Stimulated activated CD4-positive, alpha-beta T cell treated with anti-CD3 and anti-CD28 coated beads, TNF-alpha, amount 100 ng/mL, for 48 hours (primary cell): ENCODE data around the gene FBLN7.

ENCODE experiments used
- DNase-seq, 3 donors: peaks; one replicate each; pipeline ENCODE4 v3.0.0-alpha.2; 2020; ENCODE audit warnings: low read depth in 3 of 3

Gene FBLN7

DNA sequence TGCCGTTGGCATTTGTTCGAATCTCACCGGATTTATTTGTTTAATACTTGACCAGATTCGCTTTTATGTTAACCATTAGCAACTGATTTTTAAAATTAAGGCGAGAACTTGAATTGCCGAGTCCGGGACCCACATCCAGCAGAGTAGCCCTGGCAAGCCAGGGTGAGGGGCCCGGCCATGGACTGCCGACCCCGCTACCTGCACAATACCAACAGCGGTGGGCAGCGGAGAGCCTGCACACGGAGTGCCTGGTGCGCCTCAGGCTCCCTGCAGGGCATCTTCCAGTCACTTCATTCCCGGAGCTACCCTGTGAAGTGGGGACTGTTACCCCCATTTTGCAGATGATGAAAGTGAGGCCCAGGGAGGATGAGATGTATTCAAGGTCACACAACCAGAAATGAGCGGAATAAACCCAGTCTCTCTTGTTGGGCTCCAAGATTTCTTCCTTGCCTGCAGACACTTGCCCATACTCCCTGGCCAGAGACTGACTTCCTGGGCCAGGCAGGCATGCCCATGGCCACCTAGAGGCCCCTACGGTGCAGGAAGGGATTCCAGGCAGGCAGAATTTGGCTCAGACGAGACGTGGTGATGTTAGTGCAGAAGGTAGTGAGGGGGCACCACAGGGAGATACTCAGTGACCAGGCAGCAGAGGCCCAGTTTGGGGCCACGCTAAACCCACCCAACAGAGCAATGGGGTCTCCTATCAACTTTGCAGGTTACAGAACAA, 2.9 kb downstream of the FBLN7 start:
- no peak for DNase-seq

DNA sequence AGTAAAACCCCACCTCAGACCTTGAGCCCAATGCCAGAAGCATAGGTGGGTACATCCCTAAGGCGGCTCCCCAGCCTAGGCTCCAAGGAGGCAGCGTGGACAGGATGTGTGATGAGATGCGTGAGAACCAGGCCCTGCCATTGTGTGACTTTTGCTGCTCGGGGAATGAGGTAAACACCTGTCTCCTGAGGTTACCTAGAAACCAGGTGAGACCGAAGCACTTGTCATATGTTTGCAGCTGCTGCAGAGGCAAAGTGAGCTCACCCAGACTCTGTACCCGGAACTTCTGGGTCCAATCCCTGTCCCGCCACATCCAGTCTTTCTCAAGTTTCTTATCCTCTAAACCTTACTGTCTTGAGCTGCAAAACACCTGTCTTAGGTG, 3.4 kb downstream of the FBLN7 start:
- DNase-seq: no peak

- DNase-seq: no peak
Measured at GRCh38 chr2:112142525-112143078, 4.4 kb downstream of the FBLN7 start.

DNA sequence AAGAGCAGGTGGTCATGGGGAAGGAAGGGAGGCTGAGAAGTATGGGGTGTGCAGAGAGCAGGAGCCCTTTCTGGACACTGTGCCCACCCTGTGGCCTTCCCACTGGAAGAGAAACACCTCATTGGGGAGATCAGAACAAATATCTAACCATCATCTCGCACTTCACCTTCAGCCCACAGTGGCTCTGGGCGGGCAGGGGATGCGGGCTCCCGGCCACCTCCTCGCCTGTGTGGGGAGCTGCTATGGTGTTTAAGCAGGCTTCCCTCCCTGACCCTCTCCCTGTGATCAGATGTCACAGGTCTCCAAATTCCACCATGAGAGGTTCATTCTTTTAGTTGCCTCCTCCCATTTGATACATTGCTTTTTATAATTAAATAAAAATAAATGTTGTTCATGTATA, 5.0 kb downstream of the FBLN7 start:
- DNase-seq: no peak

DNA sequence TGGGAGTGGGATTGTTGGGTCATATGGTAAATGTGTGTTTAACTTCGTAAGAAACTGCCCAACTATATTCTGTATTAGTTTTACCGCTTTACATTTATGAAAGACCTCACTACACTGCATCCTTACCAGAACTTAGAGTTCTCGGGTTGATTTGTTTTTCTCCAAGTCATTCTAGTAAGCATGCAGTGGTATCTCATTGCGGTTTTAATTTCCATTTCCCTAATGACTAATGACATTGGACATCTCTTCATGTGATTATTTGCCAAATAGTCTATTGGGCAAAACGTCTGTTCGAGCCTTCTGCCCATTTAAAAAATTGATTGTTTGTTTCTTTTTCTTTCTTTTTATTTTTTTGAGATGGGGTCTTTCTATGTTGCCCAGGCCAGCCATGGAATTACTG, 6.8 kb downstream of the FBLN7 start:
- no peak for DNase-seq

- DNase-seq: no peak
Measured at GRCh38 chr2:112147382-112148168, 9.4 kb downstream of the FBLN7 start.

DNA sequence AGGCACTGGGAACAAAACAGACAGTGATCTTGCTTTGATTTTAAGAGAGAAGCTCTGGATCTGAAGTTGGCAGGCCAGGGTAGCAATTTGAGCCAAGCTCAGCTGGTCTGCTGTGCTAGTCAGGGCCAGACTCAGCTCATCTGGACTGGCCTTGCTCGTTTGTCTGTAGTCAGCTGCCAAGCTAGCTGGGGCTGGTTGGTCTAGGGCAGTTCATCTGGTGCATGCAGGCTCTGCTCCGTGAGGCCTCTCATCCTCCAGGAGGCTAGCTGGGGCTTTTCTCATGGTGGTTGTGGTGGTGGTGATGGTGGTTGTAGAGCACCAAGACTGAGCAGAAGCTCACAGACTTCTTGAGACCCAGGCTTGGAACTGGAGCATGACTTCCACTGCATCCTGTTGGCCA, 10.3 kb downstream of the FBLN7 start:
- DNase-seq: no peak

- DNase-seq: no peak
Measured at GRCh38 chr2:112149194-112149593, 11.0 kb downstream of the FBLN7 start.

GRCh38 chr2:112149866-112150435, 11.8 kb downstream of the FBLN7 start:
- no peak for DNase-seq

- no peak for DNase-seq
Measured at GRCh38 chr2:112150447-112150846, 12.3 kb downstream of the FBLN7 start.

DNA sequence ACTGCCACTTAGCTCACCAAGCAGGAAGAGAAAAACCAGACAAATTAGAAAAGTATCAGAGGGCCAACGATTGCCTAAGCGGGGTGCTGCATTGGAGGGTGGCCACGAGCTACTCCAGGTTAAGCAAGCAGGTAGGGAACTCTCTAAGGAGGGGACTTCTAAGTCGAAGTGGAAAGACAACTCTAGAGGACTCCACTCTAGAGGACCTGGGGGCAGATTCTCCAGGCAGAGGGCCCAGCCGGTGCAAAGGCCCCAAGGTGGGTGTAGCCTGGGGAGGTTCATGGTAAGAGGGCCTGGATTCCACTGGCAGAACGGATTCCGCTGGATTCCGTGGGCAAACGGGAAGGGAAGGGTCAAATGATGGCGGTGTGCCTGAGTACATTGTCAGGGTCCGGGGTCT, 12.7 kb downstream of the FBLN7 start:
- no peak for DNase-seq

DNA sequence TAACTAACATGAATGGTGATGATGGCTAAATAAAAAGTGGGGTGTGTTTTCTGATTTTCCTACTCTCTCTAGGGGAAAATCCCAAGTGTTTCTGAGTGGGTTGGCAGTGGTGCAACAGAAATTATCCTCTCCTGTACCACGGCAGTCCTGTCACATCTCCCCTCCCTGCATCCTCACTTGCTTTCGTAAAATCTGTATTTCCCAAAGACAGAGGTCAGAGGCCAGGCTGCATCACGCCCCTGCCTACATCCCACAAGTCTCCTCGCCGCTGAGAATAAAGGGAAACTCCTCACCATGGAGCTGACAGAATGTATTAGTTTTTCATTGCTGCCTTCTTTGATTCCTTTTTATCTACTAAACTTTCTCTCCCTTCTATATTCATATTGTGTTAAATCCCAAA, 13.1 kb downstream of the FBLN7 start:
- DNase-seq: no peak

DNA sequence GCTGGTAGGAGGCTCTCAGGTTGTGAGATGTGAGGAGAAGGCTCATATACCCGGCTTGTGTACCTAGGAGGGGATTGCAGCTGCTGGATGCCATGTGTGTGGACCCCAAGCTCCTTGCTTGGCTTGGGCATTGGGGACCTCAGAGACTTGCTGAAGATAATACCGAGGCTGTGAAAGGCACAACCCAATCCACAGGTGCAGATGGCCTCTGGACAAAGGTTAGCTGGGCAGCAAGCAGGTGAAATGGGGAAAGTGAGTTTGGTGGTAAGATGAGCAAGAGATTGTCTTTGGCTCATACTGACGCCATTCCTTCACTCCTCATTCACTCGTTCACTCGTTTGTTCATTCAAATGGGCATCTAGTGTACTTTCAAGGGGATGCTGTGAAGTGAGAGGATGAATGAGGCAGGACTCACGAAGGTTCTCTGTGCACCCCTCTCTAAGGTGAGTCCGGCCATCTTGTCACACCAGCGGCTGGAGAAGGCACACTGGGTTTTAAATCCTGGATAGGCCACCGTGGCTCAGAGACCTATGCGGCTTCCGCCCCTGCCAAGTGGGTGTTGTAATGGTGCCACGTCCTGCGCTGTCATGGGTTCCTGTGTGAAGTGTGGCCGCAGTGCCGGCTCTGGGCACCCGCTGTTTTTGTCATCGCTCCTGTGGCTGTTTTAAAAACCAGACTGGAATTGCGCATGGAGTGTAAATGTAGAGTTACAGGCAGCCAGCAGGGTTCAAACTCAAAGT, 13.7 kb downstream of the FBLN7 start:
- no peak for DNase-seq

DNA sequence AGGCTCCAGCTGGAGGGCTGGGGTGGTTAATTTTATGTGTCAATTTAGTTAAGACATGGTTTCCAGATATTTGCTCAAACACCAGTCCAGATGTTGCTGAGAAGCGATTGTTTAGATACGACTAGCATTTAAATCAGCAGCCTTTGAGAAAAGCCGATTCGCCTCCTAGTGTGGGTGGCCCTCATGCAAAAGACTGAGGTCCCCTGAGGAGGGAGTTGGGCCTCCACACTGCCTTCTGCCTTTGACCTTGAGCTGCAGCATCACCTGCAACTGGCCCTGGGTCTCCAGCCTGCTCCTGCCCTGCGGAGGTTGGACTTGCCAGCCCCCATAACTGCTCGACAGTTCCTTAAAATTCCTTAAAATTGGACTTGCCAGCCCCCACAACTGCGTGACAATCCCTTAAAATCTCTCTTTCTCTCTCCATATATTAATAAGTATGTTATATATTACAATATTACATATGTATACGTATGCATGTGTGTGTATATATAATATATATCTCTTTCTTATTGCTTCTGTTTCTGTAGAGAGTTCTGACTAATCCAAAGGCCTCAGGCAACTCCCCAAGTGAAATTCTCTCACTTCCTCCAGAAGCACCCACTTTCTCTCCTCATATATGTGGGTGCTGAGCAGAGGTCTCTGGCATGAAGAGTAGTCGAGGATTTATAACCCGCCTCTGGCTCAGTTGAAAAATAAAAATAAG, 14.4 kb downstream of the FBLN7 start:
- DNase-seq: no peak

DNA sequence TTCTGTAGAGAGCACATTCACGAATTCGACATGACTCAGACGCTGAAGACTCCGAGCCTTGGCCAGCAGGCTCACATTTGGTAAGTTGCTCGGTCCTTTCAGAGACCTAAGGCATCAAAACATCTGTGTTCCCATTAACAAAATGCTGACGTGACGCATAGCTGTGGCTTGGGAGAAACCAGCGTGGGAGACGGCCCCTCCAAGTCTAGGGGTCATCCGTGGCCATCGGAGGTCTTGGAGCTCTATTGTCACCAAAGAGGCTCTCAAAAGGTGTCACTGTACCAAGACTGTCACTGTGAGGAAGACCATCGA, 14.9 kb downstream of the FBLN7 start:
- no peak for DNase-seq

GRCh38 chr2:112153501-112153900, 15.3 kb downstream of the FBLN7 start:
- DNase-seq: no peak

DNA sequence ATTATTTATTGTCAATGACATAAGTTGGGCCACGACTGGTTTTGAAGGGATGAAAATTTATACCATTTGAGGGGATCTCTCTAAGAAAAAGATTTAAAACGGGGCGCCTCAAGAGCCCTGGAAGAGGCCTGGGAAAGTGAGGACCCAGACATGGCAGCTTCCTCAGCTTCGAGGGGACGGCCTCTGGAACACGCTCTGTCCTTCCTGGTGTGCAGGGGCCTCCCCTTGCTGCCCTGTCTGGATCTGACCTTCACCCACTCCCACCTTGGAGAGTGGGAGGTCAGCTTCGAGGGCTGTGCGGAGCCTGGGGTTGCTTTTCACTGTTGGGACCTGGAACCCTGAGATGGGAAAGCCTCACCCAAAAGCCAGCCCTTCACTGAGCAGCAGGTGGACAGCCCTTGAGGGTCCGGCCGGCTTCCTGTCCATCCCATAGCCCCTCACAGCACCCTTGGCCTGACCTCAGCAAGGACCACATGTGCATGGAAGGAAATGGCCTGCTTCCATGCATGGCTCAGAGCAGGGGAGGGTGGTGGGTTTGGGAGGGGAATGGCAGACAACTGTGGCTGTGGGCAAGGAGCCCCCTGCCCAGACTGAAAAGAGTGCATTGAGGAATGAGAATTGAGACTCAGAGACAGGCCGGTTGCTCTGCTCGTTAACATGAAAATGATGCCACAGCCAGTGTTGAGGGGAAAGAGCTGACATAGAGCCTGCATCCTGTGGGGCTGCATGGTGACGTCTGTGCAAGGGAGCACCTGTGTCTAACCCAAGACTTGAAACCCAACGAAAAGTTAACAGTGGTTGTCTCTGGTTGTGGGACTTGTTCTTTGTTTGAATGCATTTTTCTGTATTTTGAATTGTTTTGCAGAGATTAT, 16.3 kb downstream of the FBLN7 start:
- no peak for DNase-seq

GRCh38 chr2:112155331-112156151, 17.4 kb downstream of the FBLN7 start:
- DNase-seq: no peak

DNA sequence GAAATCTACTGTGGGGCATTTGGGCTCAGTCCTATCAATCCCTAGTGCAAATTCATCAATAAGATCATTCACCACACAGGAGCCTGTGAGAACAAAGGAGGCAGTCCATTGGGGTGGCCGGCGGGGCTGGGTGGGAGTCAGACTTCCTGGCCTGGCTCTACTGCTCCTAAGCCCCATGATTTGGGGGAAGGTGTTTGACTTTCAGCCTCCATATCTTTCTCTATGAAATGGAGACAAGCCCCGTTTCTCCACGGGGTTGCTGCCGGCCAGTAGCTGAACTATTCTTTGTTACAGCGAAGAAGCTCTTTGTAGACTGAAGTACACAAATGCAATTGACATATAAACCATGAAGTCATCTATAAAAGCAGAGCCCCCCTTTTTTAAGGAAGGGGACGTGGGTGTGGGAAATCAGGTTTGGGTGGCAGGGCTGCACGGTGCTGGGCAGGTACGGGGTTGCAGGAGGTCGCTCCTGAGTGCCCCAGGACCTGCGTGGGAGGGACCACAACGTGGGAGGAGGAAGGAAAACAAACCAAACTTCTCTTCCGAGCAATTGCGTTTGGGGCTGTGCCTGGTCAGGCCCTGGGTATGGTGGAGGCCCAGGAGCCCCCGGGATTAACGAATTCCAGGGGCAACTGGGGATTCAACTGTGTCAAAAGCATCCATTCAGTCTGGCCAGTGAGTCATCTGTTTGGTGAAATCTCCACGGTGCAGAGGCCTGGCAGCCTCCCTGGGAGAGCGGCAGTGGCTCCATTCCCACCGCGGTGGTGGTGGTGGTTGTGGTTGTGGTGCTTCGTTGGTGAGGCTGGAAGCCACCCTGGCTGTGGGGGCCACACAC, 18.2 kb downstream of the FBLN7 start:
- no peak for DNase-seq
